Thyroid gland (tissue), 4 donors: ENCODE data around the gene RAI2.

Source experiments
- POLR2A ChIP-seq, 2 donors: fragments of 450-650 bp; IDR thresholded peaks; one replicate each; pipeline ENCODE4 v1.6.1; 2017; ENCODE audit warnings: antibody characterized with exemption in 2 of 2, mild to moderate bottlenecking in 2 of 2, moderate library complexity in 1 of 2
- TF ChIP-seq, protein P1 (sequence below), 6 experiments: fragments of 200-600 bp in 3 of 6; fragments of 450-650 bp in 3 of 6; sonication (generic) in 3 of 6; IDR thresholded peaks; one replicate each; pipeline ENCODE4 v1.5.1; 2016 to 2019; ENCODE audit warnings: antibody characterized with exemption in 6 of 6, mild to moderate bottlenecking in 2 of 6, inconsistent platforms in 1 of 6, moderate library complexity in 1 of 6

- TF ChIP-seq, protein P1, sequence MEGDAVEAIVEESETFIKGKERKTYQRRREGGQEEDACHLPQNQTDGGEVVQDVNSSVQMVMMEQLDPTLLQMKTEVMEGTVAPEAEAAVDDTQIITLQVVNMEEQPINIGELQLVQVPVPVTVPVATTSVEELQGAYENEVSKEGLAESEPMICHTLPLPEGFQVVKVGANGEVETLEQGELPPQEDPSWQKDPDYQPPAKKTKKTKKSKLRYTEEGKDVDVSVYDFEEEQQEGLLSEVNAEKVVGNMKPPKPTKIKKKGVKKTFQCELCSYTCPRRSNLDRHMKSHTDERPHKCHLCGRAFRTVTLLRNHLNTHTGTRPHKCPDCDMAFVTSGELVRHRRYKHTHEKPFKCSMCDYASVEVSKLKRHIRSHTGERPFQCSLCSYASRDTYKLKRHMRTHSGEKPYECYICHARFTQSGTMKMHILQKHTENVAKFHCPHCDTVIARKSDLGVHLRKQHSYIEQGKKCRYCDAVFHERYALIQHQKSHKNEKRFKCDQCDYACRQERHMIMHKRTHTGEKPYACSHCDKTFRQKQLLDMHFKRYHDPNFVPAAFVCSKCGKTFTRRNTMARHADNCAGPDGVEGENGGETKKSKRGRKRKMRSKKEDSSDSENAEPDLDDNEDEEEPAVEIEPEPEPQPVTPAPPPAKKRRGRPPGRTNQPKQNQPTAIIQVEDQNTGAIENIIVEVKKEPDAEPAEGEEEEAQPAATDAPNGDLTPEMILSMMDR (IDR thresholded peaks at IDR 0.05), result no peak
- TF ChIP-seq POLR2A (IDR thresholded peaks at IDR 0.05), result no peak
These were observed 38.7 kb downstream of the RAI2 start for GRCh38 chrX:17822351-17822750.
